T-helper 2 cell (primary cell): ENCODE measurements around the gene TNIP2.
"Not testable (repeated sequence)": the region's sequence is repeated elsewhere in the genome, so short reads cannot be mapped to it uniquely, and the experiment has no call there.

Experiments used
- DNase-seq, 5 experiments: peaks; one replicate each; pipeline versions ENCODE4 v3.0.0 to v3.0.0-alpha.2; 2012 to 2022

TNIP2 gene

DNA sequence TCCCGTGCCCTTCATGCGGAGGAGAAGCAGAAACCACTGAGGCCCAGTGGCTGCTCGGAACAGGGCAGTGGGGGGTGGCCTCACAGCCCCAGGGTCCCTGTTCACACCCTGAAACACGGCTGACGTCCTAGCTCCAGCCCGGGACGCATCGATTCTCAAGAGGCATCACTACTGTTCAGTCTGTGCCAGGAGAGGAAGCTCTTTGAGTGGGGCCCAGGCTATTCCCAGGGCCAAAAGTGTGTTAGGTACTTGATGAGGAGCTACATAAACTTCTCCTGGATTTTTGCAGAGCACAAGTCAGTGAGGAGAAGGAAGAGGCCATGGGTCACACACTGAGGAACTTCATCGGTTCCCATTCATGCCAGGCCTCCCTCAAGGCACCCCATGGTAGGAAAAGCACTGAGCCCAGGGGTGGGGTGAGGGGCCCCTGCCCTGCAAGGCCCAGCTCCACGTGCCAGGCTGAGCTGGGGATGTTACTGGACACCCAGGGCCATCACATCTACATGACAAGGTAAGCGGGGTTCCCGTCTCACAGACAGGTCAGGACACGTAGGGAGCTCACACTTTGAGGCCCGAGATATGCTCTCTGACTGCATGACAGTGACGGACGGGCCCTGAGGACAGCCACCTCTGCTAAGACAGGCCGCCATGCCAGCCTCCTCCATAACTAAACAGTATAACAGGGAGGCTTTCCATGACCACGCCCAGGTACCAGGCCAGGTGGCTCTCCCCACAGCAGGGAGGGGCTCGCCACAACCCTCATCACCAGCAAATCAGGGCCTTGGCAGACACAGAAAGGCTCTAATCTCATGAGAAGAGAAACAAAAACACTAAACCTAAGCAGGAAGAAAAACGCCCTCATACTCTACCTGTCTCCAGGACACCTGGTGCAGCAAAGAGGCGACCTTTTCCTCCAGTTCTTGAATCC, 12.4 kb downstream of the TNIP2 start:
- no peak for DNase-seq

DNA sequence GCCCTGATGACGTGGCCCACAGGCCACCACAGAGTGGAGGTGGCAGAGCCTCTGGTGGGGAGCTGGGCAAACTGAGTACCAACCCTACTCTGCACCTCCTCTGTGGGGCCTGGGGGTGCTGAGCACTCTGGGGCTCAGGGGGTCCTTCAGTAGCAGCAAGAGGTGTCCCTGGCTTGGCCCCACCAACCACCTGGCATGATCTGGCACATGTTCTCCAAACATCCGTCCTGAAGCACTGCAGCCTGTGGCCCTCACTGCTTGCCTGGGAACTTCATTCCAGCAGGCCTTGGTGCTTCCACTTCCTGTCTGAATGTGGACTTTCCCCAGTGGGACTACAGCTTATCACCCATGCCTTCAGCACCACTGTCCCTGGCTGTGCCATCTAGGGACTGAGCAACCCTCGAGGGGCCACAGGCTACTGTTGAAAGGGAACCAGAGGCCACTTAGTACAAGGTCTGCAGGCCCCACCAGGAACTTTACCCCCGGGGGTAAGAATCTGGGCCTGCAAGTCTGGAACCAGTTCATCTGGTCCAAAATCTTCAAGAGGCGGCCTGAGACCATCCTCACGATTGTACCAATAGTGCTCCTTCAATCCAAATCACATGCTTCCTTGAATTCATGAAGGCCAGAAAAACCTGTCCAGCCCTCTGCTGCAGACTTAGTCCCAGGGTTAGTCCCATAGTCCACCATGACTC, 13.2 kb downstream of the TNIP2 start:
- DNase-seq: no peak

DNA sequence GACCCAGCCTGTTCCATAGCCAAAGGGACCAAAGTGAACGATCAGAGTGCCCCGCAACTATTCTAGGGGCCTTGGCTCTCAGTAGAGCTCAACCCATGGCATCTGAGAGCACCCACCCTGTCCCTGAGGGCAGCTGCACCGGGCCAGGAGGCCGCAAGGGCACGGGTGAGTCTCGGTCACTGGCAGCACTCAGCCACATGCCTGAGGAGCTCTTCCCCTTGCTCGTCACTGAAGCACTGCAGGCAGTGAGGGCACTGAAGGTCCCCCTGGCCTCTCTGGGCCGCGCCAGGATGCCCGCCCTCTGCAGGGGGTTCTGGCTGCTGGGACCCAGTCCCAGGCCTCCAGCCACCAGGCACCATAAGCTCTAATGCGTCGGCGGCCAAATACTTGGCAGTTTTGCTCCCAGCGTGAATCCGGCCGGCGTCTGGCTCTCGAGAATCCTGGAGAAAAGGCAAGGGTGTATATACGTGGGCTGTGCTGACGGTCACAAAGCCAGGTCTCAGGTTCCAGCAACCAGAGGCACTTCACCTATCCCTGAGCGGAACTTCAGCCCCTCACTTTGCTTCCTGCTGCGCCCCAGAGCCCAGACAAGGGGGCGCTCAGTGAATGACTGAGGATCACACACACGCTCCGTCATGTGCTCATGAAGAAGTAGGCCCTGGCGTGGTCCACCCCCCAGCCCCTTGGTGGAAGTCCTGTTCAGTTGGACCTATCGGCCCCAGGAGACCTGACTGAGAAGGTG, 13.9 kb downstream of the TNIP2 start:
- no peak for DNase-seq

DNA sequence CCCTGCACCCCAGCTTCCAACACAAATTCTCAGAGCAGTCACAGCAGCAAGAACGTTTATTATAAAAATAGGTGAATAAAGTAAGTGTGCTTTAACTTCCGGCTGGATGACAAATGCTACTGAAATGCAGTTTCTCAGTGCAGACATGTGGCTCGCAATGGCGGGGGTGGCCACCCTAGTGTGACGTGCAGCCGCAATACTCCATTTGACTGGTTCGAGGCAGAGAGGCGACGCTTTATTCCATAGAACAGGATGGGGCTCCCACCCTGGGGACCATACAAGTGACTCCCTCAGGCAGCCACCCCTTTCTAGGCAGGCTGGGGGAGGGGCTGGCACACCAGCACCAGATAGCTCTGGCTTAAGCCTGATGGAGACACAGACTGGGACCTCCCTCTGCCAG, 14.5 kb downstream of the TNIP2 start:
- DNase-seq: no peak

DNA sequence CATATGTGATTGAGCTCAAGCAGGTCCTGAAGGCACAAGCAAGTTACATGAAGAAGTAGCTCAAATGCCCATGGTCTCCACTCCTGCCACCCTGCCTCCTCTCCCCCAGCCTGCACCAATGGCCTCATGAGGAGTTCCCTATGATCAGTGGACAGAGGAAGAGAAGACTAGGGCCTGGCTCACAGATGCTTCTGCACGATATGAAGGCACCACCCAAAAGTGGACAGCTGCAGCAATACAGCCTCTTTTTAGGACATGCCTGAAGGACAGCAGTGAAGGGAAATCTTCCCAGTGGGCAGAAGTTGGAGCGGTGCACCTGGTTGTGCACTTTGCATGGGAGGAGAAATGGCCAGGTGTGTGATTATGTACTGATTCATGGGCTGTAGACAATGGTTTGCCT, 17.8 kb downstream of the TNIP2 start:
- DNase-seq: not testable (repeated sequence)

DNA sequence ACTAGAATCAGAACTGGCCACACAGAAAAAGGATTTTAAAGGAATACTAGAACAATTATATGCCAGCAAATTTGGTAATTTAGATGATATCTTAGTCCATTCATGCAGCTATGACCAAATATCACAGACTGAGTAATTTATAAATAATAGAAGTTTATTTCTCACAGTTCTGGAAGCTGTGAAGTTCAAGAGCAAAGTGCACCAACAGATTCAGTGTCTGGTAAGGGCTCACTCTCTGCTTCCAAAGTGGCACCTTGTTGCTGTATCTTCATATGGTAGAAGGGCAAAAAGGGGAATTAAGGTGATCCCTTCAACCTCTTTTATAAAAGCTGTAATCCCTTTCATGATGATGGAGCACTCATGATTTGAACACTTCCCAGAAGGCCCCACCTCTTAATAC, 20.3 kb downstream of the TNIP2 start:
- no peak for DNase-seq

DNA sequence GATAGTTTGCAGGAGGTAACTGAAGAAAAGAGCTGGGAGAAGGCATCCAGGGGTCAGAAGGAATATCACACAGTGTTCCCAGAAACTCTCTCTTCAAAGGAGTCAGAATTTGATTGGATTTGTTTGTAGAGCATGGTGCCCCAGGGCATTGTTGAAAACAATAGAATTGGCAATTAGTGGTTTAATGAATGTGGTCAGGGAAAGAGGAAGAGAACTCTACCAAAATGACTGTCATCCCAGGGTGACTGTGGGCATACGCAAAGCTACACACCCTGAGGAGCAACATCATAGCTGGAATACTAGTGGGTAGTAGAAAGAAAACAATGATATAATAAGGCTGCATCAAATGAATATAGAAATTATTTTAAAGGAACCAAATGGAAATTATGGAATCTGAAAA, 21.5 kb downstream of the TNIP2 start:
- no peak for DNase-seq

DNA sequence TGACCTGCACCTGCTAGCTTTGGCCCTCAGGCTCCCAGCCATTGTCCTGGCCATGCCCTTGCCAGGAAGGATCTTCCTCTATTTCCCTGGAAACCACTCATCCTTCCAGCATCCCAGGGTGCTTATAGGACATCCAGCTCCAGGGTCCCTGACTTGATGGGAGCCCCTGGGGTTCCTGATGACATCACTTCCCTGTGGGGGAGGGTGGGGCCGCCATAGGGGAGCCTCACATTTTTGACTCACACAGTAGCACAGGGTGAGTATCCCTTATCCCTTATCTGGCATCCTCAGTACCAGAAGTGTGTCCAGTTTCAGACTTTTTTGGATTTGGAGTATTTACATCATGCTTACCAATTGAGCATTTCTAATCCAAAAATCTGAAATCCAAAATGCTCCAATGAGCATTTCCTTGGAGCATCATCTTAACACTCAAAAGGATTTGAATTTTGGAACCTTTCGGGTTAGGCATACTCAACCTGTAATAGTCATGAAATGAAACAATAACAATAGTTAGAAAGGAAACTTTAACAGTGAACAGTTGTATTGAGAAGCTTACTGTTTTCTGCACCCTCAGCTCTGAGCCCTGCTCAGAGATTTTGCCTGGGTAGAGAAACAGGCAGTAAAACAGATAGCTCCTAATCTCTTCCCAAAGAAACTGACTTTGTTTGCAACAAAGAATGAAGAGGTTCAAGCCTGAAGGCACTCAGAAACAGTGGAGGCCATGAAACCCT, 22.1 kb downstream of the TNIP2 start:
- DNase-seq: no peak

DNA sequence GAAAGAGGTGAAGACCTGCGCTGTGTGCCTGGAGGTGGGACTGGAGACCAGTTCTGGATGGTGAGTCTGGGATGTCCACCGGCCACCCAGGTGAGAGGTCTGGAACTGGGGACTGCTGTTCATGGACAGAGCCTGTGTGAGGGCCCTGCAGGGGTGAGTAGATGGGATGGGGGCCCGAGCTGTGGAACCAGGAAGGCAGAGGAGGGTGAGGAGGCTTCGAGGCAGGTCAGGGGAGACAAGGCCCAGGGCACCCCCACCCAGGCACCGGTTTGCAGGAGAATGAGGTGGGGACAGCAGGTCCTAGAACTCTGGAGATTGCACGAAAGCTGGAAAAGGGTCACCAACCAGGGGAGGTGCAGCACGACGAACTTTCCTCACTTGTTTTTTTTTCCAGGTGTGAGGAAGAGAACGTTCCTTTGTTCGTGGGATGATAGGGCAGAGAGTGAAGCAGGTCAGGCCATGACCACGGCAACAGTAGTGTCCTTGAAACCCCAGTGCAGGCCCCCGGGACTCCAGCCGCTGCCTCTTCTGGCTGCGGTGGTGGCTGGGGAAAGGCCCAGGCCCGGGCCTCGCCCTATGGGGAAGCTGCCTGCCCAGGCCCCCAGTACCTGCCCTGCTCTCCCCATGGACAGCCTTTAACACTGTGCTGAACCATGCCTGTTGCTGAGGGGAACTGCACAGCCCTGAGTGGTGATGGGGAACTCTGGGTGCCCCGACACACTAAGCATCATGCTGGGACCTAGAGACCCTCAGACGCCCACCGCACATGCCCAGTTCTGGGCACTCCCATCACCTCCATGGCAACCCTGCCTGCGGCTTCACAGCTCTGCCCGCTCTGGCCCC, 22.9 kb downstream of the TNIP2 start:
- no peak for DNase-seq

DNA sequence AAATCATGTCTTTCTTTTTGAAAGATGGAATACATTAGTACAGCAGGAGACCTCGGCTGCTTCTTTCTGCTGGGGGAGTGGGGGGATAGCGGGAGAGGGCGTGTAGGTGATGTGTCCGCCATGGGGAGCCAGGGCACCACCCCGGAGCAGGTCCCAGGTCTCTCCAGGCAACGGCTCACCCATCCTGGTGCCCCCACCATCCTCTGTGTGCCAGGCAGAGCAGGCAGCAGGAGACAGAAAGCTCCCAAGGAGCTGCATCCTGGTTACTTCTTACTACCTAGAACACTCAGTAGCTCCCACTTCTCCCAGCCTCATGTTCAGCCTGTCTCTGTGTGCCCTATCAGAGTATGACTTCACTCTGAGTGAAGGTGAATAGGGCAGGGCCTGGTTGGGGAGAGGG, 23.6 kb downstream of the TNIP2 start:
- no peak for DNase-seq

DNA sequence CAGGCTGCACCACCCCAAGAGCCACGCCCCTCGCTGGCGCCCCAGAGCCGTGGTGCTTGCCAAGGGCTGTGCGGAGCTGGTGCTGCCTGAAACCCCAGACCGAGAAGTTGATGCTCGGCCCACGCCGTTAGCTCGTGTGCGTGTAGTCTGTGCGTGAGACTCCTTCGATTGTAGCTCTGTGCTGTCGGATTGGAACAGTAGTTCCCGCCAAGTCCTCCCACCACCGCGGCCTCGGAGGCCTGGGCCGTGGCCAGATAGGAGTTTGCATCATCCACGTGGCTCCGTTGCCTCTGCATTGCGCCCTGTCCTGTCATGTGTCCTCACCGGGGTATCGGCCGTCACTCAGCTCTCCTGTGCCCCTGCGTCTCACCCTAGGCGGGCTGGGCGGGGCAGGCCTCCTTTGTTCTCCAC, 24.2 kb downstream of the TNIP2 start:
- DNase-seq: no peak

DNA sequence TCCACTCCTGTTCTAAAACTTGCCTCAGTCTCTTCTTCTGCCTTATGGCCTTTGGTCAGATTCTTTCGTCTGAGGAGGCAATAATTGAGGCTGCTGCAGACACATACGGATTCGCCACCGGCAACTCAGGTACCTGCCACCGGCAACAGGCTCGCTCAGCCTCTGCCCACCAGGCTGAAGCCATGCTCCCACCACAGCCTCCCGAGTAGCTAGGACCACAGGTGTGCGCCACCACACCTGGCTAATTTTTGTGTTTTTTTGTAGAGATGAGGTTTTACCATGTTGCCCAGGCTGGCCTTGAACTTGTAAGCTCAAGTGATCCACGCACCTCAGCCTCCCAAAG, 26.6 kb downstream of the TNIP2 start:
- no peak for DNase-seq

DNA sequence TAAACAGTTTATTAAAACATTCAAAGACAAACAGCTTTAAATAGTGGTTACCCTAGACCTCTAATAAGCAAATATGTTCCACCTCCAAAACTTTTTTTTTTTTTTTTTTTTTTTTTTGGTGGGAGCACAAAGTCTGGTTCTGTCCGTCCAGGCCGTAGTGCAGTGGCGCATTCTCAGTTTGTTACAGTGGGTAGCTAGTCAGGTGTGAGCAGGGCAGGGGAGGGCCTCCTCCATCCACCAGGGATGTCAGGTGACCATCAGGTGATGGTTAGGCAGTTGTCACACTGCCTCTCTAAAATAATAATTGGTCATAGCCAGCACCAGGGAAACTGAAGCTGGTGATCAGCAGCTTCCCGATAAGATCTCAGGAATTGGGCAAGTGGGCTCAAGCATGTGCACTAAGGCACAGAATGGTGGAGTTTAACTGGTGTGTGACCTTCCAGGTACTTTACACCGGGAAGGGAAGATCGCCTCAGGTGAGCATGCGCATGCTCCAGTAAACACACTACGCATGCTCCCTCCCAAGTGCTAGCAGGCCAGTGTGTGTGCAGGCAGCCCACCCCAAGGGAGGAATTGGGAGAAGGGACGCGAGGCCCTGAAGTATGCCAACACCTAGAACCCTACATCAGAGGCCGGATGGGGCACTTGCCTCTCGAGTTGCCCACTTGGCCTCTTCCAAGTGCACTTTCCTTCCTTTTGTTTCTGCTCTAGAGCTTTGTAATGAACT, 27.2 kb downstream of the TNIP2 start:
- DNase-seq: no peak

DNA sequence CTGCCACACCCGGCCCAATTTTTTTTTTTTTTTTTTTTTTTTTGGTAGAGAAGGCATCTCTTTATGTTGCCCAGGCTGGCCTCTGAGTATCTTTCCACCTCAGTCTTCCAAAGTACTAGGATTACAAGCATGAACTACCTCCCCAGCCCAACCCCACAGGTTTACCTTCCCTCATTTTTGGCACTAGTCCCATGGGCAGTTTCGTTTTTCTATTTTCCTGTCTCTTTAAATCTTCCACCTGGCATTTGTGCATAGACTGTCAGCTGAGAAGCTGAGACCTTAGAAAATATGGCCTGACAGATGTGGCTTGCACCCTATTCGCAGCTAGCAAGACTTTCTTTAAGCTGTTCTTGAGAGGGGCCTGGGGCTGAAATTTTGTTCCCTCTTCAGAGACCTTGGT, 27.9 kb downstream of the TNIP2 start:
- no peak for DNase-seq

DNA sequence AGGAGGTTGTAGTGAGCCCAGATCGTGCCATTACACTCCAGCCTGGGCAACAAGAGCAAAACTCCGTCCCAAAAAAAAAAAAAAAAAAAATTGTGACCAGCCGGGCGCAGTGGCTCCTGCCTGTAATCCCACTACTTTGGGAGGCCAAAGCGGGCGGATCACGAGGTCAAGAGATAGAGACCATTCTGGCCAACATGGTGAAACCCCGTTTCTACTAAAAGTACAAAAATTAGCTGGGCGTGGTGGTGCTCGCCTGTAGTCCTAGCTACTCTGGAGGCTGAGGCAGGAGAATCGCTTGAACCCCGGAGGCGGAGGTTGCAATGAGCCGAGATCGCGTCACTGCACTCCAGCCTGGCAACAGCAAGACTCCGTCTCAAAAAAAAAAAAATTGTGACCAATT, 29.3 kb downstream of the TNIP2 start:
- not testable (repeated sequence) for DNase-seq

DNA sequence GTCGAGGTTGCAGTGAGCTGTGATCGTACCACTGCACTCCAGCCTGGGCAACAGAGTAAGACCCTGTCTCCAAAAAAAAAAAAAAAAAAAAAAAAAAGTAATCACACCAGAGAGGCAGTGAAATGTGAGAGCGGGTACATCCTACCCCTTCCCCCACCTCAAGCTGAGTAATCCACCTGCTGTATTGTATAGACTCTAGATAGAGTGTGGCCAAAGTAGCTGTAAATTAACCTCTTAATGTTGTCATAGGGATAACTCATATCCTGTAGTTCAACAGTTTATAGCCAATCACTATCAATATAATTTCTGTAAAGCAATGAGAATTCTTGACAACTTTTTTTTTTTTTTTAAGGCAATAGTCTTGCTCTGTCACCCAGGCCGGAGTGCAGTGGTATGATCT, 30.8 kb downstream of the TNIP2 start:
- no peak for DNase-seq

DNA sequence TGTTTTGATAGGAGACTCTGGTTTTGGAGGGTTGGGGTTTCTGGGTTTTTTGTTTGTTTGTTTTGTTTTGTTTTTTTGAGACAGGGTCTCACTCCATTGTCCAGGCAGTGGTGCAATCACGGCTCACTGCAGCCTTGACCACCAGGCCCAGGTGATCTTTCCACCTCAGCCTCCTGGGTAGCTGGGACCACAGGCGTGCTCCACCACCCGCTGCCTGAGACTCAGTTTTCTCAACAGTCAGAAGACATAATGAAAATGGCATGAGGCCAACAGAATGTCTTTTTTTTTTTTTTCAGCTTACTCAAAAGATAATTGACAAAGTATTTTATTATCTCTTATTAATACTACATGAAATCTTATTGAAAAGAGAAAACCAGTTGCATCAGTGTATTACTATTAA, 32.4 kb downstream of the TNIP2 start:
- no peak for DNase-seq

DNA sequence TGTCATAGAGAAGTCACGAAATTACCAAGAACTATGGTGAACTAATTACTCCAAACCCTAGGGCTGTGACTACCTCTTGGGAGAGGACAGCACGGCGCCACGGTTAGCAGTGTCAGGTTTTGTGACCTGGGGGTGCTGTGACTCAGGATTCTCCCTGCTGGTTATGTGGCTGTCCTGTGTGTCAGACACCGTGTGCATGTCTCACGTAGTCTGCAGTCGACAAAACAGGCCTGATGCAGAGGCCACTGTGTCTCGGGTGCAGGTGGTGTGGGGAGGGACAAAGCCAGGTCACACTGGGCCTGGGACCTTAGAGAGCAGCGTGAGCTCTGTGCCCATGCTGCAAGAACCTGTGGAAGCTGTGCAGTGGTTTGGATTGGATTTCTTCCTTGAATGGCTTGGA, 34.1 kb downstream of the TNIP2 start:
- DNase-seq: no peak

DNA sequence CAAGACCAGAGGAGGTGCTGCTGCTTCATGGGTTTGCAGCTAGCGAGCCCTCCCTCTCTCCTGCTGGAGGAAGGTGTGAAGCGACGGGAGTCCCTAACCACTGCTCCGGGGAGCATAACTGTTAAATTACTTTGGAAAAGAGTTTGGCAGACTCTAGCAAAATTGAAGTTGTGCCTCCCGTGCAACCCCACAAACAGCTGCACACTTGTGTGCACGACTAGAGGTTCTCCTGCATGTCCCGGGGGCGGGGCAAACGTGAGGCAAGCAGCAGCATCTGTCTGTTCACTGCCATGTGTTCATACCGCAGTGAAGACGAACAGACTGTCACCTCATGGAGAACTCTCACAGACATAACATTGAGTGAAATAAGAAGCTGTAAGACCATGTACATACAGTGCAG, 34.5 kb downstream of the TNIP2 start:
- no peak for DNase-seq

DNA sequence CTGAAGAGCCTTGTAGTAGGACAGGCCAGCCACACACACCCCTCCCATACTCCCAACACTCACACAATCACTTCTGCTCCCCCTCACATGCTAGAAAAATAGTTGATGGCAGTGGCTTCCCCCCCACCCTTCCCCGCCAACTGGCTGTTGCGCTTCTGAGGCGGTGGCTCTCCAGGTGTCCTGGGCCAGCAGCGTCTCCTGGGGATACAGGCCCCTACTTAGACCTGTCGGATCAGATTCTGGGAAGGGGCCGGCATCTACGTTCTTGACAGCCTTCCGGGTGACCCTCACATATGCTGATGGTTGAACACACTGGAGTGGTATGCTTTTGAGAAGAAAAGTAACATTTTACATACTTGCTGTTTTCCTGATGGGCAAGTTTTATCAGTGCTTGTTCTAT, 39.9 kb downstream of the TNIP2 start:
- no peak for DNase-seq

DNA sequence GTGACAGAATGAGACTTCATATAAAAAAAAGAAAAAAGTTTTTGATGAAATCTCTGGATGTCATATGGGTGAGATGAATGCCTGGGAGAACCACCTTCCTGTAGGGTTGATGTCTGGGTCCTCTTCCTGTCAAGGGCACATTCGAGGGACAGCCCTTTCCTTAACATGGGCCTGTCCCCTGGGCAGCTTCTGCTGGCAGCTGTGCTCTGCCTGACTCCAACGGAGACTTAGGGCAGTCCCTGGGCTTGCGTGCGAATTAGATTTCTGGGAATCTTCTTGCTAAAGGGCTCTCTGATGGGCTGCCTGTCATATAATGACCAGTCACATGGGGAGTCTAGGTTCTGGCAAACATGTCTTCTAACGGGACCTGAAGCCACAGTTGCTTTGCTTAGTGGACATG, 40.7 kb downstream of the TNIP2 start:
- DNase-seq: no peak
